Measurements from ENCODE around the gene ETHE1.

DNA sequence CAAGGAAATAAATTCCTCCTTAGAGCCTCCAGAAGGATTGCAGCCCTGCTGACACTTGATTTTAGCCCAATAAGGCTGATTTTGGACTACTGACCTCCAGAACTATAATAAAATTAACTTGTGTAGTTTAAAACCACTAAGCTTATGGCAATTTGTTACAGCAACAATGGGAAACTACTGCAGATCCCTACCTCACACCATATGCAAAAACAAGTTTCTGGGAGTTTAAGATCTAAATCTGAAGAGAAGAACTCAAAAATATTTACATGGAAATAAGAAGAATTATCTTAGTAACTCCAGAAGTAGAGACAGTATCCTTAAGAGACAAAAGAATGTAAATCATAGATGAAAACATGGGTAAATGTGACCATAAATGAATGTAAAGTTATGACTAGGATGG, 11.9 kb upstream of the ETHE1 start:
- TF ChIP-seq GATA3 (IDR thresholded peaks at IDR 0.05; ENCODE audit: low read depth, low read length) (no peak), GATA2 (IDR thresholded peaks at IDR 0.05; ENCODE audit: low read depth, low read length) (no peak)

Measured in SH-SY5Y (cell line).